ENCODE data around the gene LCT. TPM values are rescaled to one million over a fixed set of nuclear protein-coding genes. Genes with fewer than 3 reads are reported as not detected.

The LCT gene
- not detected in 2 replicates for total RNA-seq

GRCh38 chr2:135836596-135837270, at the start of gene LCT:
TSS of gene LCT (minus strand) at chr2:135837184. CDS start at chr2:135837169, 15 bp downstream.

DNA sequence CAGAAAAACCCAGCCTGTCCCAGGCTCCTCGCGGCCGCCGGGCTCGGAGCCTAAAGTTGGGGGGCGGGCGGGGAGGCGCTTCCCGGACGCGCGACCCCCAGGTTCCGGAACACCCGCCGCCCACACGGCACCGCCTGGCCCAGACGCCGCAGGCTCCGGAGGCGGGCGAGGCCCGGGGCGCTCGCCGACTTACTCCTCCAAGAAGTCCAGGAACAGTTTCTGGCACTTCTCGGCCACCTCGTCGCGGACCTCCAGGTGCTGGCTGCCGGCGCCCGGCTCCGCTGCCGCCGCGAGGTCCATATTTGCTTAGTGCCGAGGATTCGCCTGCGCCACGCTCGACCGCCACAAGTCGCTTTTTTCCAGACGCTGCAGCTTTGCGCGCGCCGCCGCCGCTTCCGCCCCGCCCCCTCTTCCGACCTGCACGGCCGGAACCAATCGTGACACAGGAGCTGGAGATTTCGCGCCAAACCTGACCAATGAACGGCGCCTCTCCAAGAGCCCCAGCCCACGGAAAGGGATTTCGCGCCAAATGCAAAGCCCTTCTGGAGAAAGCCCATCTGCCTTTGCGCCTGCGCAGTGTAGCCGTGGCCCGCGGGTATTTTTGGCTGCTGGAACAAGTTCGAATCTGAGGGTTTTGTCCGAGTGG, 39.2 kb upstream of the LCT start, which contains the start of gene MCM6:
MCM6 (minus strand) TSS at position 378 of the 646 bp plus-strand sequence; CDS start at position 300, 78 bp downstream.

DNA sequence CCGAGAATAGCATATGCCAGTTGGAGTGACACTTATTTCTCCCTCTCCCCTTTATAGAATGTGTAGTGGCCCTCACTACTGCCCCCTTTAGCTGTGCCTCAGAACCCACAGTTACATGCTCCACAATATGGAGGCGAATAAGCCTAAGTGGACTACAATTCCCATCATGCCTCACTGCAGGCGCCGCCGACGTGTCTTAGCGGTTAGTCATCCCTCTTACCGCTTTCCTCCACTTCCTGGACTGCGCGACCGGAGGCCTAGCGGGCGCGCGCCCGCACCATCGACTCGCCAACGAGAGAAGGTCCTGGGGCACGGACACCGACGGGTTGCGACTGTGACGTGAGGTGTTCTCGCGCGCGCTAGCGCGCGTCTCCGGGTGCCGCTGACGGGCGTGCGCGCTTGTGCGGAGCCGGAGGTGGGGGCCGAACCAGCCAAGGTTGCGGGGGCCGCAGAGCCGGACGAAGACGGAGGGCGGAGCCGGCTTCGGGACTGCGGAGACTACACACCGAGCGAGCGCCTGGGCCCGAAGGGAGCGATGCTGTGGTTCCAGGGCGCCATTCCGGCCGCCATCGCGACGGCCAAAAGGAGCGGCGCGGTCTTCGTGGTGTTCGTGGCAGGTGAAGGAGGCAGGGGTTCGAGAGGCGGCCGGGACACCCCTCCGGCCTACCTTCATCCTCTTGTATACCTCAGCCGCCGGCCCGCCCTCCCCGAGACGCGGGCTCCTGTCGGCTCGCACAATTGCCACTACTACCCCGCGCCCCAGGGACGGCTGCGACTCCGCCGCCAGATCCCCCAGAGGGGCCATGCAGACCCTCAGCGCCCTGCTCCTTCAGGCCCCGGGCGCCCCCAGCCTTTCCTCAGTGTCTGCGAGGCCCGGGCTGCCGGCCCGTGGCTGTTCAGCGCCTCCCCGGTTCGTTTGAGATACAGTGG, 95.3 kb downstream of the LCT start, which contains the start of gene UBXN4:
UBXN4 (plus strand) TSS at position 461 of the 930 bp plus-strand sequence; CDS start at position 536, 75 bp downstream.

Other genes with a start within 250 kb of the LCT start
- gene UBXN4, start 95.3 kb downstream of the LCT start, total RNA-seq: 65.3 and 82.4 TPM in 2 replicates
- gene MCM6, start 39.3 kb upstream of the LCT start, total RNA-seq: 7.7 and 23.6 TPM in 2 replicates
- gene DARS1, start 148.4 kb upstream of the LCT start, total RNA-seq: 129 and 157 TPM in 2 replicates